GM21390 (cell line): ENCODE measurements around the gene TEKT4.
"Not testable (repeated sequence)": the region's sequence is repeated elsewhere in the genome, so short reads cannot be mapped to it uniquely, and the experiment has no call there.

ENCODE experiments used
- ATAC-seq: cut with Tn5 transposase; IDR thresholded peaks from one replicate; pipeline ENCODE4 v1.9.1; 2021; ENCODE audit not compliant: unreplicated experiment

TEKT4 gene

DNA sequence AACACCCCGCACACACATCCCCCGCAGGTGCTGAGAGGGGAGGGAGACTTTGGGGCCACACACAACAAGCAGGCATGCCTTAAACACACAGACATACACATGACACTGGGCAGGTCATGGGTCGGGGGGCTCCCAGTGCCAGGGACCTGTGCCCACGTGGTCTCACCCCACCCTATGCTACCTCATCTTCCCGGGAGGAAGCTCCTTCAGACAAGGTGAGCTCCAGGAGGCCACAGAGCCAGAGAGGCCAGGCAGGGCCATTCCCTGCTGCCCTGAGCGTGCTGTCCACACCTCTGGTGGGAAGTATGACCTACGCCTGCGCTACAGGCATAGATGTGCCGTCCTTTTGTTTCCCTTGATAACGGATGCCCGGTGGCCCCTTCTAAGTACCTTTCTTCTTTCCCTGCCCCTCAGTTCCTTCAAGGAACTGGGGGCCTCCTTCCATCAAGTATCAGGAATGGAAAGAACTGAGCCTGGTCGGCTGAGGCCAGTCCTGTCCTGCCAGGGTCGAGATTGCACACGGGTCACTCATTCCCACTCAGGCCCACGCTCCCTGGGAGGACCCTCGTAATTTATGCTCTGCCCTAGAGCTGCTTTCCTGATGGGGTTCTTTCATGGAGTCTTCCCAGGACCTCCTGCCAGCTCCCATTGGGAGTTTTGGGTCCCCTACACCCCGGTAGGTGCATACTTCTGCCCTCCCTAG, 4.7 kb downstream of the TEKT4 start:
- ATAC-seq: no peak

- no peak for ATAC-seq
Observed at GRCh38 chr2:94876523-94876863, 5.3 kb downstream of the TEKT4 start.

- no peak for ATAC-seq
Observed at GRCh38 chr2:94877129-94877528, 5.9 kb downstream of the TEKT4 start.

DNA sequence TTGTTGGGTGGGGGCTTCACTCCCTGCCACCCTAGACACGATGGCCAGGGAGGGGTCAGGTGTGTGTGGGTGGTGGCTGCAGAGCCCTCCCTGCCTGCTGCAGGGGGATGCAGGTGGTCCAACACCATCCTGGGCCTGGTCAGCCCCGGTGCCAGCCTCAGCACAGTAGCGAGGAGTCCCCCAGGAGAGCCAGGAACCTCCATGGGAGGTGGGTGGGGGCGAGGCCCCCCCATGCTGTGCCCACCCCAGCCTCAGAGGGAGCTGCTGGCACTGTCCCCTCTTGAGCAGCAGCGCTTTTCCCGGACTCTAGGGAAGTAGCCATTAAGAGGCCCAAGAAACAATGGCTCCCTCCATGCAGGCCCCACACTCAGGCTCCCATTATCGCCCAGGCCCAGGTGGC, 7.3 kb downstream of the TEKT4 start:
- ATAC-seq: not testable (repeated sequence)

GRCh38 chr2:94879314-94879981, 8.2 kb downstream of the TEKT4 start:
- no peak for ATAC-seq

DNA sequence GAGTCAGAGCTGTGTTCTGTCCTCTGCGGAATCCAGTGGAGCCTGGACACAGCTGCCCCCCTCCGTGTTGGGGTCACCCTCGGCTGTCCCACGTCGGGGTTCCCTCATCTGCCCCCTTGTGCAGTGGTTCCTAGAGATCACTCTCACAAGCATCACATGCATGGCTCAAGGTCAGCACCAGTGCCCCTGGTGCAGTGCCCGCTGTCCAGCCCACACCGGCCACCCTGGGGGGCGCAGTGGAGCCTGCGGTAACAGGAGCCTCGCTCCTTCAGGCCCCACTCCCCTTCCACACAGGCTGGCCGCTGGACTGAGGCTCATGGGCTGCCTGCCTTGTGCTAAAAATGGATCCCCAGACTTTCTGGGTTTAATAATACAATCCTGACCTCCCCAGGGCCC, 8.8 kb downstream of the TEKT4 start:
- ATAC-seq: no peak

- no peak for ATAC-seq
Observed at GRCh38 chr2:94880507-94880906, 9.3 kb downstream of the TEKT4 start.

- no peak for ATAC-seq
Observed at GRCh38 chr2:94881070-94881469, 9.8 kb downstream of the TEKT4 start.

DNA sequence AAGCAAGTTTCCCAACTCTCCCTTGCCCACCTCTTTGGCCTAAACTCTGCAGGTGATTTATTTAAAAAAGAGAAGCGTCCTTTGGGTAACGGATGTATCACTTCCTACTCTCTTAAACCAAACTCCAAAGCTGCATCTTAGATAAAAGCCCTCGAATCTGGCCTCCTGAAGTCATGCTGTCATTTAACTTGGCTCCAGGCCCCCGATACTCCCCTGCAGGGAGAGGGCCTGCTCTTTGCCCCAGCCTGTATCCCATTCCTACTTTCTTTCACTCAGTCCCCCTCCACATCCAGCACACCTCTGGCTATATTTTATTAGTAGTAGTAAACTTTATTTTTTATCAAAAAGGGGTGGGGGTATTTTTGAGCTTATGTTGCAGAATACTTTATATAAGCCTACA, 19.0 kb downstream of the TEKT4 start:
- no peak for ATAC-seq

DNA sequence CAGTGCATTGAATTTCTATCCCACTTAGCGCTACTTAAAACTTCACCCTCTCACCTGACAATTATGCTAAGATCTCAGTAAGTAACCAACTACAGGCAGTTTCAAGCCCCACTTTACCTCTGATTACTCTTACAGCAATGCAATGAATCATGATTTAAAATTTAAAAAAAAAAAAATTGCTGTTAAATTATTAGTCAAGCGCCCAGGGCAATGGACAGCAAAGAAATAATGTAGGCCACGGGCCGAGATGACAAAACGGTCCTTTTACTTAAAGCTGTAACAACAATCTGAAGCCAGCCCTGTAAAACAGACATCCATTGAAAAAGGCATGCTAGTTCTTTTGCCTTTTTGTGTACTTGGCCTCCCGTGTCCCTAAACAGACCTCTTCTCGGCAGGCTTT, 24.0 kb downstream of the TEKT4 start:
- not testable (repeated sequence) for ATAC-seq

GRCh38 chr2:94906976-94907375, 35.7 kb downstream of the TEKT4 start:
- ATAC-seq: not testable (repeated sequence)

GRCh38 chr2:94923196-94923595, 52.0 kb downstream of the TEKT4 start:
- ATAC-seq: no peak

DNA sequence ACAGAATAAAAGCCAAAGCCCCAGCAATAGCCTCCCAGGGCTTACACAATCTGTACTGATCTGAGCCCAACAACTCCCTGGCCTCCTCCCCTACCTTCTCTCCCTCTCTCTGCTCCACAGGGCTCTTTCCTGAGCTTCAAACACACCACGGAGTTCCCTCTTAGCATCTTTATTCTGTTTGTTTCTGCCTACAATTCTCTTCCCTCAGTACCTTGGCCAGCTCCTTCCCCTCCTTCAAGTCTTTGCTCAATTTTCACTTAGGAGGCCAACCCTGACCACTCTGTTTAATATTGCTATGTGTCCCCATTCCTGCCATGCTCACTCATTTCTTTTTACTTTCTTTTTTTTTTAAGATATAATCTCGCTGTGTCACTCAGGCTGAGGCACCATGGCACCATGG, 53.8 kb downstream of the TEKT4 start:
- ATAC-seq: not testable (repeated sequence)
